Activated CD8-positive, alpha-beta memory T cell treated with anti-CD3 and anti-CD28 coated beads, Interleukin-2, amount 50 U/mL, for 4 hours (primary cell): ENCODE measurements around the gene INPP5K.
"Not testable (repeated sequence)": the region's sequence is repeated elsewhere in the genome, so short reads cannot be mapped to it uniquely, and the experiment has no call there.

Source experiments
- DNase-seq: peaks from one replicate; pipeline ENCODE4 v3.0.0-alpha.2; 2020

The INPP5K gene

GRCh38 chr17:1546292-1546922 is 30.0 kb upstream of the INPP5K start:
- DNase-seq, result no peak

- no peak for DNase-seq
Observed at GRCh38 chr17:1545618-1546017, 29.2 kb upstream of the INPP5K start.

- DNase-seq, result no peak
Observed at GRCh38 chr17:1542316-1542715, 25.9 kb upstream of the INPP5K start.

DNA sequence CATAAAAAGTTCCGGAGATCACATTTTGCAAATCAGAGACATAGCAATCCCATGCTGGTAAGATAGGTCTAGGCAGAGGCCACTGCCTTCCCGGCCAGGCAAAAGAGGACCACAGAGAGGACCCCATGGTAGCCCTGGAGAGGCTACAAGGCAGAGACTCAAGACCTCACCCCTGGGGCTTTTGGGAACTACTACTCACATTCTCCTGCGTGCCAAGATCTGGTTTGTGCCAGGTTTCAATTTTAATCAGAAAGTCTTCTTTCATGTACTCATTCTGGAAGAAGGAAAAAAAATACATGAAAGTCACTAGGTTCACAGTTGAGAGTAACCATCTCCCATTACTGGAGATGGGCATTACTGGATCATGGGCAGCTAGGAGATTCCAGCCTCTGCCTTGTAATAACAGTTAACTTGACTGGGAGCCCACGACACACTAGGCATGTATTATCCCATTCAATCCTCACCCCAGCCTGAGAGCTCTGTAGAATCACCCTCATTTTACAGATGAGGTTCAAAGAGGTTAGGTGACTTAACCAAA is 25.0 kb upstream of the INPP5K start:
- DNase-seq, result no peak

- no peak for DNase-seq
Observed at GRCh38 chr17:1539811-1540210, 23.4 kb upstream of the INPP5K start.

GRCh38 chr17:1535737-1536136 is 19.3 kb upstream of the INPP5K start:
- DNase-seq, result no peak

GRCh38 chr17:1533661-1534325 is 17.4 kb upstream of the INPP5K start:
- no peak for DNase-seq

DNA sequence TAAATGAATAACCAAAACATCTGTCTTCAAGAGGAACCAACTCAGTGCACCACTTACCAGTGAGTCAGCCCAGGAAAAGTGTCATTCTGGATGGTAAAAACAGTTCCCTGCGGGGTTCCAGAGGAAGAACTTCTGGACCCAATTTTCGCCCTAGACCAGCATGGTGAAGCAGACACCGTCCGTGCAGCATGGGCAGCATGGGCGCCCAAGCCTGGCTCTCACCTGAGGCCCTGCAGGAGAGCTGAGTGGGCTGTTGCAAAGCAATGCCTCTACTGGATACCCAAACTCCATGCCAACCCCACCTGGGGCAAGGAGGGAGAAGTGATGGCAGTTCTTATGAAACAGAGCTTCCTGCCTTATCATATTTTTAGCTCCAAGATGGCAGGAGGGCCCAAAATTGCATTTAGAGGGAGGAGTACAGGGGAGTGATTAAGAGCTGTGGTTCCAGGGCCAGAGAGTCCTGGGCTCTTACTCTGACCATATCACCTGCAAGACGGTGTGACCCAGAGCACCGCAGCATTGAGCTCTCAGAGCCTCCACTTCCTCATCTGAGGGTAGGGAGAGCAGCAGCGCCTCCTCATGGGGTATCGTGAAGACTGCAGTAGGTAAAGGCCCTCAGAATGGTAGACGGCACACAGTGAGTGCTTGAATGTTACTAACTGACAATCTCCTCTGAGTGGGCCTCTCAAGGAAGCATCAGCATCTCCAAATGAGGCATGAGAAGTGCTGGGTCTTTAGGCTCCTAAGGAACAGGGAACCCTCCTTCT is 16.6 kb upstream of the INPP5K start:
- peak; percentile 34 for DNase-seq

- no peak for DNase-seq
Observed at GRCh38 chr17:1529863-1530262, 13.5 kb upstream of the INPP5K start.

- DNase-seq, result not testable (repeated sequence)
Observed at GRCh38 chr17:1526876-1527275, 10.5 kb upstream of the INPP5K start.

GRCh38 chr17:1522626-1523025 is 6.2 kb upstream of the INPP5K start:
- DNase-seq, result no peak

DNA sequence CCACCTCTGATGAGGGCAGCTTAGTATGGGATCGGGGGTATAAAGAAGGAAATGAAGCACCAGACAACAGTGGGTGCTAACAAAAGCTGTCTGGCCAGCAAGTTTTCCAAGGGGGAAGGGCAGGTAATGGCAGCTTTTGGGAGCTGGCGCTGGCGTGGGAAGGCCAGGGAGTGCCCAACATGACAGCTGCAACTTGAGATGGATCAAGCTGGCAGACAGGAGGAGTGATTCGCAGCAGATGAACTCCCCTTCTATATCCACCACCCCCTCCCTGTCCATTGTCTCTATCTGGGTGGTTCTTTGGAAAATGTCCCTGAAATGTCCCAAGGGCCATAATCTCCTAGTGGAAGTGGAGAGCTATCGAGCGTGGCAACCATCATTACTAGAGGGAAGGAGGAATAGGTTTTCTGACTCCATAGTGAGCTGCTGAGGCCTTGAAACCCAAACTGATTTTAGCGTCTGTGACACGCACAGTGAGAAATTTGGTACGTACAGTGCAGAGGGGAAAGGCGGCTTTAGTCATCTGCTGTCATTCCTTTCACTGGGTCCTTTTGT is 4.8 kb upstream of the INPP5K start:
- DNase-seq, result no peak

DNA sequence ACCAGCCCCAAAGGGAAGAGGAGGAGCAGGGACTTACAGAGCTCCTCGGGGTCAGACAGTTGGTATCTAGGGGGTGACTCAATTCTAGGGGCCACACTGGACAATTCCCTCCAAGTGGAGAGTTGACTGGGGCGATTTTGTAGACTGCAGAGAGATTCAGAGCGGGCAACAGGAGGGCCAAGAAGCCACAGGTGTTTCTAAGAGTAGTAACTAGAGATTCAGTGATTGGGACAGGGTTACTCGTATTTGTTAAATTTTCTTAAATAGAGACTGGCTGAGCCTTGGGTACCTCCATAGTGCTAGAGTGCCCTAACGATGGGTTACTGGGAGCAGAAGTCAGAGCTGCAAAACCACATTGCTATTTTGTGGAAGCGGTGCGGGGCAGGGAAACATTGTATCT is 3.3 kb upstream of the INPP5K start:
- no peak for DNase-seq

DNA sequence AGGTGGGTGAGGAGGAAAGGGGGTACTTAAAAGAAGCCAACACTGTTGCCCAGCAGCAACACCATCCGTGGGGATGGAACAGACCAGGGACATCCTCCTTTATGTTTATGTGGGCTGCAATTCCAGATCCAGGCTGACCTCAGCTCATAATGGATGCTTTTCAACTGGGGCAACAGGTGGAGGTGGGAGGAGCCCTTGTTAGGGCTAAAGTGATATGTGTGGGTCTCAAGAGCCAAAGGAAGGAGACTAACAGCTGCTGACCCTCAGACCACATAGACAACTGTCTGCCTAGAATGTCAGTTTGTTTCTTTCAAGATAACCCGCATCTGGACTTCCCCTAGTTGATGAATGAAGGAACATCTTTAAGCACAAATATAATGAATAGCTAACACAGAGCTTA is 2.0 kb upstream of the INPP5K start:
- DNase-seq, result no peak

GRCh38 chr17:1515640-1516387 is 598 bp downstream of the INPP5K start:
- peak; percentile 42 for DNase-seq

- DNase-seq, result no peak
Observed at GRCh38 chr17:1512351-1512750, 4.1 kb downstream of the INPP5K start.

GRCh38 chr17:1511756-1512321 is 4.6 kb downstream of the INPP5K start:
- DNase-seq, result no peak

- no peak for DNase-seq
Observed at GRCh38 chr17:1511290-1511689, 5.1 kb downstream of the INPP5K start.

DNA sequence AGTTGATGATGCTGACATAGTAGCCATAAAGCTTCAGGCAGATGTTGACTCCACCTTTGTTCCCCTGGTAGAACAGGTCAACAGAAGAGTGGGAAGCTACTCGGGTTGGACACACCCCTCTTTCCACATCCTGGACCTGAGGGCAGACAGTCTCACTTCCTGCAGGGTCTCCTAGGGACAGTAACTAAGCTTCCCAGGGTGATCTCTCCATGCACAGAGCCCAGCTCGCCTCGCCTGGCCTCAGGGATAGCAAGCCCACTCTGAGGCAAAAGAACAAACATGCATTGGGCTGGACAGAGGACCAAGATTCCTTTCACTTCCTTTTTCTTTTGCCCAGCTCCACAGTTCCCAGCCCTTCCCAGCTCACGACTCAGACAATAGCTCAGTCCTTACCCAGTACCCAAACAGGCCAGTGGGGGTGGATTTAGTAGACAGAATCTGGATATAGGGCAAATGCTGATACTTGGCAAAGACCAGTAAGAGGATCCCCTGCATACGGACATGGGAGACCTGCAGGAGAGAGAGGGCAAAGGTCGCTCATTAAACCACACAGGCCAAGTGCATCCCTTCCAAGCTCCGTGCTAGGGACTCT is 7.0 kb downstream of the INPP5K start:
- no peak for DNase-seq

DNA sequence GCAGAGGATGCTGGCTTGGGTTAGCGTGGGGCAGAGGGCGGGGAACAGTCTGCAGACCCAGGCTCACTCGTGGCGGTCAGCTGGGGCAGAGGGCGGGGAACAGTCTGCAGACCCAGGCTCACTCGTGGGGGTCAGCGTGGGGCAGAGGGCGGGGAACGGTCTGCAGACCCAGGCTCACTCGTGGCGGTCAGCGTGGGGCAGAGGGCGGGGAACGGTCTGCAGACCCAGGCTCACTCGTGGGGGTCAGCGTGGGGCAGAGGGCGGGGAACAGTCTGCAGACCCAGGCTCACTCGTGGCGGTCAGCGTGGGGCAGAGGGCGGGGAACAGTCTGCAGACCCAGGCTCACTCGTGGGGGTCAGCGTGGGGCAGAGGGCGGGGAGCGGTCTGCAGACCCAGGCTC is 7.7 kb downstream of the INPP5K start:
- not testable (repeated sequence) for DNase-seq

GRCh38 chr17:1506649-1507267 is 9.7 kb downstream of the INPP5K start:
- no peak for DNase-seq

DNA sequence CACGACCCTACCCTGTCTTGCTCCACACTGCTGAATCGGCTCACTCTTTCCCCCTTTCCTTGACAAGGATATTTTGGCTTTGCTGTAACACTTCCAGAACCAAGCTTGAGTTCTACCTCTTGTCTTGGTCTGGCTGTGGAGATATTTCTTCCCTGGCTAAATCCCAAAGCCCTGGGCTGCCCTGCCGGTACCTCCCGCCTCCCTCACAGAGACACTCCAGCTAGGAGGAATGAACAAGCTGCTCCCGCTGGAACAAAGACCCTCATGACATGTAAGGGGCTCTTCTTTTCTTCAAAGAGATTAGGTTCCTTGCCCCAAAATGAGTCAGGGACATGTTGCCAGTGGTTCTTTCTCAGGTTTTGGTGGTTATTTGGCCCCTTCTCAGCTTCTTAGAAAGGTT is 10.8 kb downstream of the INPP5K start:
- DNase-seq, result no peak
